GM12878 (cell line): ENCODE measurements around the gene PMIS2. TPM values are rescaled to one million over a fixed set of nuclear protein-coding genes. Genes with fewer than 3 reads are reported as not detected.

ENCODE experiments used
- ATAC-seq: fragments of 200-7000 bp; cut with Tn5 transposase; 3 replicates; pipeline ENCODE4 v1.9.1; 2020; ENCODE audit warnings: mild to moderate bottlenecking, moderate library complexity
- BruUV-seq: library from RNA; stranded (reverse); fragments of 400-500 nt; replicated peaks from 2 replicates; lab custom pipeline; 2021; lab: Mats Ljungman, UMichigan
- CTCF ChIA-PET: fragments of 300-600 bp; sonication (Branson Sonifier 250); formaldehyde crosslinking; extraction: SDS; loops from one replicate; lab custom pipeline; 2021; ENCODE audit warnings: inconsistent platforms; lab: Yijun Ruan, JAX
- POLR2A ChIA-PET: fragments of 350-600 bp; formaldehyde crosslinking; extraction: SDS; loops from one replicate; lab custom pipeline; 2021; ENCODE audit warnings: inconsistent platforms; lab: Charles Lee
- RAD21 ChIA-PET: fragments of 300-600 bp; sonication (Branson Sonifier 250); formaldehyde crosslinking; loops from one replicate; lab custom pipeline; 2023; ENCODE audit warnings: antibody characterized with exemption; ENCODE audit not compliant: unreplicated experiment; lab: Charles Lee
- SMC1A ChIA-PET: fragments of 300-600 bp; sonication (Branson Sonifier 250); formaldehyde crosslinking; loops from one replicate; lab custom pipeline; 2023; ENCODE audit not compliant: unreplicated experiment, uncharacterized antibody; lab: Charles Lee
- DNase-seq: peaks from one replicate; pipeline ENCODE4 v3.0.0-alpha.2; 2011; ENCODE audit warnings: low read depth, low spot score
- FAIRE-seq: peaks from 3 replicates; lab custom pipeline; 2011; peaks lifted over from hg19 to GRCh38; lab: Jason Lieb, UNC
- H2AFZ ChIP-seq: 2 replicates; pipeline ENCODE4 v1.6.0; 2011; ENCODE audit warnings: low read depth, low read length, control low read depth; ENCODE audit not compliant: control insufficient read depth
- H3K27ac ChIP-seq: 2 replicates; pipeline ENCODE4 v1.5.1; 2011; ENCODE audit warnings: control low read depth; ENCODE audit not compliant: control insufficient read depth, insufficient read depth
- H3K27me3 ChIP-seq, 2 experiments: replicated peaks in 1 of 2; 2 replicates each; pipeline versions ENCODE4 v1.6.0 to v1.6.1; 2011; ENCODE audit warnings: low read length in 1 of 2; ENCODE audit not compliant: control insufficient read depth in 2 of 2, insufficient read depth in 2 of 2
- H3K36me3 ChIP-seq, 2 experiments: 2 replicates each; pipeline ENCODE4 v1.5.1; 2011; ENCODE audit warnings: low read length in 1 of 2; ENCODE audit not compliant: control insufficient read depth in 2 of 2, insufficient read depth in 2 of 2
- H3K4me1 ChIP-seq: 2 replicates; pipeline ENCODE4 v1.6.1; 2011; ENCODE audit warnings: mild to moderate bottlenecking, low read length, moderate library complexity, mixed read lengths; ENCODE audit not compliant: control insufficient read depth, insufficient read depth
- H3K4me2 ChIP-seq: 2 replicates; pipeline ENCODE4 v1.6.0; 2011; ENCODE audit warnings: control low read depth; ENCODE audit not compliant: control insufficient read depth, insufficient read depth
- H3K4me3 ChIP-seq: fragments of 200-600 bp; sonication (generic); 2 replicates; pipeline ENCODE4 v1.5.1; 2016
- H3K79me2 ChIP-seq: 2 replicates; pipeline ENCODE4 v1.6.0; 2011; ENCODE audit warnings: low read length; ENCODE audit not compliant: control insufficient read depth, insufficient read depth
- H3K9ac ChIP-seq: 2 replicates; pipeline ENCODE4 v1.8.0; 2011; ENCODE audit warnings: low read length, control low read depth, mixed read lengths; ENCODE audit not compliant: control insufficient read depth, insufficient read depth
- H3K9me3 ChIP-seq: replicated peaks from 3 replicates; pipeline ENCODE4 v1.5.1; 2011; ENCODE audit warnings: mild to moderate bottlenecking, low read length; ENCODE audit not compliant: control insufficient read depth, insufficient read depth
- H4K20me1 ChIP-seq: 2 replicates; pipeline ENCODE4 v1.6.0; 2011; ENCODE audit not compliant: control insufficient read depth, insufficient read depth
- BACH1 ChIP-seq: fragments of 450-650 bp; IDR thresholded peaks from 2 replicates; pipeline ENCODE4 v1.6.1; 2017; ENCODE audit warnings: mild to moderate bottlenecking, borderline replicate concordance
- BRCA1 ChIP-seq: IDR thresholded peaks from 2 replicates; pipeline ENCODE4 v1.6.1; 2011; ENCODE audit warnings: low read depth, low read length, improper control_type of control experiment
- CHD2 ChIP-seq: IDR thresholded peaks from 2 replicates; pipeline ENCODE4 v1.6.1; 2011; ENCODE audit warnings: low read depth, low read length, improper control_type of control experiment, borderline replicate concordance
- CREM ChIP-seq: IDR thresholded peaks from 2 replicates; pipeline ENCODE4 v1.6.1; 2014; ENCODE audit warnings: antibody characterized with exemption, low read depth
- FOXK2 ChIP-seq: fragments of 450-650 bp; IDR thresholded peaks from 2 replicates; pipeline ENCODE4 v1.6.1; 2017; ENCODE audit warnings: mild to moderate bottlenecking, moderate library complexity
- HCFC1 ChIP-seq: fragments of 150-350 bp; IDR thresholded peaks from 2 replicates; pipeline ENCODE4 v1.6.1; 2014; ENCODE audit warnings: low read length
- KAT2A ChIP-seq: conservative IDR thresholded peaks from 2 replicates; pipeline ENCODE4 v1.6.1; 2011; ENCODE audit warnings: low read depth, low read length; ENCODE audit not compliant: control insufficient read depth
- MTA2 ChIP-seq: fragments of 450-650 bp; IDR thresholded peaks from 2 replicates; pipeline ENCODE4 v1.6.1; 2016; ENCODE audit warnings: low read depth, mild to moderate bottlenecking, moderate library complexity
- NFYB ChIP-seq: IDR thresholded peaks from 2 replicates; pipeline ENCODE4 v1.6.1; 2011; ENCODE audit warnings: low read depth, mild to moderate bottlenecking, low read length, improper control_type of control experiment, moderate library complexity; ENCODE audit not compliant: insufficient read depth
- PAX5 ChIP-seq: IDR thresholded peaks from 2 replicates; pipeline ENCODE4 v1.6.1; 2011; ENCODE audit warnings: low read depth, low read length, borderline replicate concordance
- POLR2A ChIP-seq: IDR thresholded peaks from 2 replicates; pipeline ENCODE4 v1.6.1; 2011; ENCODE audit warnings: low read depth, mild to moderate bottlenecking, low read length
- RELA ChIP-seq: fragments of 450-650 bp; IDR thresholded peaks from 2 replicates; pipeline ENCODE4 v1.8.0; 2014; ENCODE audit warnings: borderline replicate concordance; ENCODE audit not compliant: partially characterized antibody
- SPI1 ChIP-seq: IDR thresholded peaks from 2 replicates; pipeline ENCODE4 v1.6.1; 2011; ENCODE audit warnings: low read depth, mild to moderate bottlenecking, low read length, moderate library complexity, borderline replicate concordance; ENCODE audit not compliant: insufficient read depth
- SREBF2 ChIP-seq: IDR thresholded peaks from 2 replicates; pipeline ENCODE4 v1.6.1; 2012; ENCODE audit warnings: mild to moderate bottlenecking, low read length
- TARDBP ChIP-seq: IDR thresholded peaks from 2 replicates; pipeline ENCODE4 v1.6.1; 2016; ENCODE audit warnings: borderline replicate concordance
- YBX1 ChIP-seq: fragments of 450-650 bp; IDR thresholded peaks from 2 replicates; pipeline ENCODE4 v1.6.1; 2016; ENCODE audit warnings: antibody characterized with exemption
- ZNF207 ChIP-seq: fragments of 450-650 bp; IDR thresholded peaks from 2 replicates; pipeline ENCODE4 v1.6.1; 2014; ENCODE audit warnings: antibody characterized with exemption, mild to moderate bottlenecking, borderline replicate concordance
- ZSCAN29 ChIP-seq: fragments of 450-650 bp; IDR thresholded peaks from 2 replicates; pipeline ENCODE4 v1.6.1; 2017; ENCODE audit warnings: mild to moderate bottlenecking, moderate library complexity
- WGBS: methylation state at CpG from one replicate; pipeline ENCODE4 v1.1.6; 2016; ENCODE audit warnings: low lambda C conversion rate; ENCODE audit not compliant: insufficient replicate concordance, insufficient coverage; ENCODE audit errors: missing lambda C conversion rate; 5-methylcytosine and 5-hydroxymethylcytosine counted together
- in situ Hi-C: fragments of 300-500 bp; cut with MboI; formaldehyde crosslinking; loops from 9 replicates; pipeline ENCODE4 v1.14.3; 2018; ENCODE audit warnings: mixed read lengths
- intact Hi-C: fragments of 100-400 bp; cut with micrococcal nuclease; formaldehyde crosslinking; loops from one replicate; pipeline ENCODE4 v1.14.2; 2022; ENCODE audit not compliant: unreplicated experiment
- polyA plus RNA-seq, 11 experiments: library from polyadenylated mRNA; depleted of rRNA in 4 of 11; unstranded in 6 of 11; stranded (reverse) in 5 of 11; fragments of >200 nt; fragmentation: Nextera tagmentation in 4 of 11; fragmentation: Illumina TruSeq in 1 of 11; extraction: Ambion mirVana in 4 of 11; extraction: Trizol in 1 of 11; gene quantifications; 1 replicate in 1 of 11; 2 replicates in 10 of 11; pipeline versions ENCODE4 v1.2.1 to v1.2.3, GENCODE V29; 2011 to 2016; ENCODE audit warnings: inconsistent platforms in 2 of 11, missing spikeins in 2 of 11, low read depth in 1 of 11
- total RNA-seq, 4 experiments: library from RNA; depleted of rRNA in 3 of 4; stranded (reverse); fragments of >200 nt in 3 of 4; fragmentation: Illumina TruSeq in 1 of 4; extraction: Trizol in 1 of 4; gene quantifications; 2 replicates each; pipeline versions ENCODE4 v1.2.1 to v1.2.3, GENCODE V29; 2013 to 2021

Gene PMIS2
- total and polyA plus RNA-seq, 10 of the 15 experiments (the other 5 are each of a cell fraction or from before 2014, with no cell fraction given): not detected

DNA sequence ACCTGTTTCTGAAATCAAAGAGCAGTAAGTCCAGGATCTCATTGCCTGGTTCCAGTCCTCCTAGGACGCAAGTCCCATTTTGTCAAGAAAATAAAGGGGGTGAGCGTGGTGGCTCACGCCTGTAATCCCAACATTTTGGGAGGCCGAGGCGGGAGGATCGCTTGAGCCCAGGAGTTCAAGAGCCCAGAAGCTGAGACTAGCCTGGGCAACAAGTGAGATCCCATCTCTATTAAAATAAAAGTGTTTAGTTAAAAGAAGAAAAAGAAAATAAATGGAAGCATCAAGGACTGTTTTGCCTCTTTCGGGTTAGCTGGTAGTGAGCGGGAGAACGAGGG lies 26.2 kb downstream of the PMIS2 start:
- ChIA-PET RAD21 (interaction anchor here (0.8 to 1.2 kb wide), 3 partner anchors 36 to 102 kb away, joined by 3 read pairs; partner anchors contain the start of gene COX6B1), CTCF (interaction anchor here (1.0 to 1.6 kb wide), 4 partner anchors 16 to 102 kb away, joined by 3 to 5 read pairs (median 4); no protein-coding TSS in a partner anchor), SMC1A (interaction anchor here (0.9 to 2.3 kb wide), 3 partner anchors 12 to 102 kb away, joined by 3 to 8 read pairs (median 4); no protein-coding TSS in a partner anchor), POLR2A (interaction anchor here (0.7 to 3.7 kb wide), 7 partner anchors 10 to 103 kb away, joined by 3 to 30 read pairs (median 6); partner anchors contain the start of gene COX6B1)
- DNase-seq: no peak
- H3K4me2 ChIP-seq: peak overlapping the region; percentile 52
- peak overlapping the region; percentile 74; the same call in 1 of the 2 replicates for H3K4me3 ChIP-seq
- in situ Hi-C loops (no loop called here), intact Hi-C loops (loop anchor here (5.0 kb wide), 1 partner anchor 65 kb away; the partner anchor contains the start of gene TMEM147)
- WGBS: 25% methylated on average over 9 of the region's 9 CpGs
- peak overlapping the region; percentile 95 for H3K9ac ChIP-seq
- no peaks in the 10 kb centered on the region for H4K20me1 ChIP-seq
- no peaks in the 10 kb centered on the region for H3K27me3 ChIP-seq
- H3K36me3 ChIP-seq: no peaks in the 10 kb centered on the region
- no peak for TF ChIP-seq SPI1
- no peak for TF ChIP-seq SREBF2
- TF ChIP-seq MTA2: peak; percentile 34; the same call in 1 of the 2 replicates
- H3K9me3 ChIP-seq: peaks cover 9% of the 10 kb centered on the region
- peak; percentile 9; the same call in 2 of the 3 replicates for ATAC-seq
- H3K79me2 ChIP-seq: peaks cover 4% of the 10 kb centered on the region
- TSS peak; percentile 97 for BruUV-seq
- peaks cover 17% of the 10 kb centered on the region for H3K4me1 ChIP-seq
- no peak for FAIRE-seq
- H3K27ac ChIP-seq: peak overlapping the region; percentile 81
- H2AFZ ChIP-seq: peak overlapping the region; percentile 91

GRCh38 chr19:35612559-35613321 lies 26.8 kb downstream of the PMIS2 start, which contains the start of gene HAUS5:
HAUS5 (plus strand) TSS chr19:35612735; CDS start chr19:35612795, 60 bp downstream.
- H3K4me1 ChIP-seq: peaks cover 17% of the 10 kb centered on the region
- ATAC-seq: peak; percentile 92
- RAD21 ChIA-PET: interaction anchor here (0.8 to 1.2 kb wide), 3 partner anchors 36 to 102 kb away, joined by 3 read pairs; partner anchors contain the start of gene COX6B1
- WGBS: 2% methylated on average over 47 of the region's 47 CpGs
- no peaks in the 10 kb centered on the region for H3K36me3 ChIP-seq
- CTCF ChIA-PET: interaction anchor here (0.7 to 1.6 kb wide), 4 partner anchors 12 to 102 kb away, joined by 3 to 4 read pairs (median 3); no protein-coding TSS in a partner anchor
- BruUV-seq: TSS peak; percentile 73
- H2AFZ ChIP-seq: peak within 1 kb of the TSS; percentile 91
- peaks cover 7% of the 10 kb centered on the region for H3K9me3 ChIP-seq
- peak within 1 kb of the TSS; percentile 81 for H3K27ac ChIP-seq
- H3K27me3 ChIP-seq: no peaks in the 10 kb centered on the region
- FAIRE-seq: peak; percentile 95
- no peaks in the 10 kb centered on the region for H4K20me1 ChIP-seq
- peak; percentile 70 for DNase-seq
- in situ Hi-C loops (no loop called here), intact Hi-C loops (loop anchor here (5.0 kb wide), 1 partner anchor 65 kb away; the partner anchor contains the start of gene TMEM147)
- peak within 1 kb of the TSS; percentile 95 for H3K9ac ChIP-seq
- SMC1A ChIA-PET: interaction anchor here (0.6 to 2.3 kb wide), 6 partner anchors 11 to 102 kb away, joined by 3 to 8 read pairs (median 4); no protein-coding TSS in a partner anchor
- peak within 1 kb of the TSS; percentile 57 for H3K4me2 ChIP-seq
- peak within 1 kb of the TSS; percentile 74 for H3K4me3 ChIP-seq
- peaks cover 4% of the 10 kb centered on the region for H3K79me2 ChIP-seq
- POLR2A ChIA-PET: interaction anchor here (0.7 to 3.7 kb wide), 9 partner anchors 8 to 104 kb away, joined by 3 to 30 read pairs (median 5); partner anchors contain the start of gene COX6B1
- peak; percentile 99 for TF ChIP-seq RELA
- 0 out of 2 replicates have a peak, but pooled peaks have one; percentile 37 for TF ChIP-seq TARDBP
- TF ChIP-seq POLR2A: peak; percentile 91
- TF ChIP-seq NFYB: no peak
- peak; percentile 100 for TF ChIP-seq CREM
- no peak for TF ChIP-seq KAT2A
- peak; percentile 81 for TF ChIP-seq BRCA1
- peak; percentile 21; the same call in 1 of the 2 replicates for TF ChIP-seq PAX5
- TF ChIP-seq ZNF207: 0 out of 2 replicates have a peak, but pooled peaks have one; percentile 59
- TF ChIP-seq YBX1: no peak
- TF ChIP-seq CHD2: peak; percentile 62
- no peak for TF ChIP-seq FOXK2
- TF ChIP-seq HCFC1: peak; percentile 77
- TF ChIP-seq BACH1: 0 out of 2 replicates have a peak, but pooled peaks have one; percentile 49
- no peak for TF ChIP-seq ZSCAN29
